Measurements from ENCODE around the gene FBLN1.
"Not testable (repeated sequence)": the region's sequence is repeated elsewhere in the genome, so short reads cannot be mapped to it uniquely, and the experiment has no call there.

Gene FBLN1

GRCh38 chr22:45612940-45613339 lies 110.3 kb downstream of the FBLN1 start:
- DNase-seq, result peak; percentile 25

- no peak for DNase-seq
Measured at GRCh38 chr22:45615364-45615763, 112.7 kb downstream of the FBLN1 start.

GRCh38 chr22:45616432-45616831 lies 113.7 kb downstream of the FBLN1 start:
- DNase-seq, result no peak

DNA sequence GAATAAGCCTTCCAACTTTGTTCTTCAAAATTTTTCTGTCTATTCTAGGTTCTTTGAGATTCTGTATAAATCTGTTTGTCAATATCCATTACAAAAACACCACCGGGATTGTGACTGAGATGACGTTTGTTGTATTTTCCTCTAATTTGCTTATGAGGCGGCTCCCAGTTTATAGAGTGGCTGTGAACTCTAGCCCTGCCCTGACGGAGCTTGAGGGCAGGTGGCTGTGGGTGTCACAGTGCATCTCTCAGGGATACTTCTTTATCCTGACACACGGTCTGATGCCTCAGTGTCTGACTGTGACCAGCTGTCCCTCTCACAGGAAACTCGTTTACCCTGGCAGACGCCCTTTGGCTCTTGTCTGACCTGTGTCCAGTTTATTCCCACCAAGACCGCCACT lies 115.3 kb downstream of the FBLN1 start:
- DNase-seq, result no peak

GRCh38 chr22:45620706-45621105 lies 118.0 kb downstream of the FBLN1 start:
- DNase-seq, result no peak

- no peak for DNase-seq
Measured at GRCh38 chr22:45621836-45622600, 119.3 kb downstream of the FBLN1 start.

DNA sequence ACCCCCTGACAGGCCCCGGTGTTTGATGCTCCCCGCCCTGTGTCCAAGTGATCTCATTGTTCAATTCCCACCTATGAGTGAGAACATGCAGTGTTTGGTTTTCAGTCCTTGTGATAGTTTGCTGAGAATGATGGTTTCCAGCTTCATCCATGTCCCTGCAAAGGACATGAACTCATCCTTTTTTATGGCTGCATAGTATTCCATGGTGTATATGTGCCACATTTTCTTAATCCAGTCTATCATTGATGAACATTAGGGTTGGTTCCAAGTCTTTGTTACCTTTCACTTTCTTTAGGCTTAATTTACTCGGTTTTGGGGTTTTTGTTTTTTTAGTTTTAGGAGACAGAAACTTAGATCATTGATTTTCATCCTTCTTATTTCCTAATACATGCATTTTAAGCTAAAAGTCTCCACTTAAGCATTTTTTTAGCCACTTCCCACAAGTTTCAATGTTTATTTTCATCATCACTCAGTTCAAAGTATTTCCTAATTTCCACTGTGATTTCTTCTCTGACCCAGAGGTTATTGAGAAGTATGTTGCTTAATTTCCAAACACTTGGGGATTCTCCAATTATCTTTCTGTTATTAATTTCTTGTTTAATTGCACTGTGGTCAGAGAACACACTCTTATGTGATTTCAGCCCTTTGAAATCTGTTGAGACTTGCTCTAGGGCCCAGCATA lies 120.9 kb downstream of the FBLN1 start:
- not testable (repeated sequence) for DNase-seq

DNA sequence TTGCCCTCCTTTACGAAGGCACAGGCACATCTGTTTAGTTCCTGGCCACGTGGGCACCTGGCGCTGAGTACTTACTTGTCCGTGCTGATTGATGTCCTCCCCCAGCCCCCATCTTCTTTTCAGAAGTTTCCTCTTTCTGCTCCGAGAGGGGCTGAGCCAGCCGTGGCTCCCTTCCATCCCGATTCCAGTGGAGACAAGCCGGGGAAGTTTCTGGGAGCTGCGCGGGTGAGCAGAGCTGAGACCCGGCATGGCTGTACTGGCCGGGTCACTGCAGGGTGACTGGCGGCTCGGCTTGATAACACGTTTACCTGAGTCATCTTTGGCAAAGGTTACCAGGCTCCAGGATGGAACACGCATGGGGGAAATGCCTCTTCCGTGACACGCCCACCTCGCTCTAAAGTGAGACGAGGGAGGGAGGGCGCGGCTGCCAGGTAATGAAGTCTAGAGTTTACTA lies 123.5 kb downstream of the FBLN1 start:
- DNase-seq, result no peak

DNA sequence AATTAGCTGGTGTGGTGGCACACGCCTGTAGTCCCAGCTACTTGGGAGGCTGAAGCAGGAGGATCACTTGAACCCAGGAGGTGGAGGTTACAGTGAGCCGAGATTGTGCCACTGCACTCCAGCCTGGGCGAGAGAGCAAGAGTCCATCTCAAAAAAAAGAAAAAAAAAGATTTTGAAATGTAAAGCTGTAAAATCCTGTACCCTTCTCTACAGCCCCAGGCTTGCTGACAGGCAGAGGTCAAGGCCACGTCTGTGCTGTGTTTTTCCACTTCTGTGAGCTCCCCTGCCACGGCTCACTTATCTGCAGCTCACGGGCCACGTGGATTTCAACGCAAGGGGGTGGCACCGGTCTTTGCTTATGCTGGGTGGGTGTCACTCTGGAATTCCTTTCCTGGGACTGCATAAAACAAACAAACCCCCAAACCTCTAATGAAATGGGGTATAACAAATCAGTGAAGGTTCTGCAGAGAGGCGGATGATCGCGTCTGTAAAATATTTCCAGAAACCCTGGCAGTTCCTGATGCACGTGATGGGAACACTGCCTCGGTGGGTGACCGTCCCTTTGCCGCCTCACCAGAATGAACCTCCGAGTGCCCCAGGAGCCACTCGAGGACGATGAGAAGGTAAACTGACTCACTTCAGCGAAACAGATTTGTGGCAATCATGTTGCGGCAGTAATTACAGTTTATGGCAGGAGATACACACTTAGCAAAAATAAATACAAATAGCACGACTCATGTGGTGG lies 125.0 kb downstream of the FBLN1 start:
- DNase-seq, result no peak

- DNase-seq, result no peak
Measured at GRCh38 chr22:45628515-45628914, 125.8 kb downstream of the FBLN1 start.

DNA sequence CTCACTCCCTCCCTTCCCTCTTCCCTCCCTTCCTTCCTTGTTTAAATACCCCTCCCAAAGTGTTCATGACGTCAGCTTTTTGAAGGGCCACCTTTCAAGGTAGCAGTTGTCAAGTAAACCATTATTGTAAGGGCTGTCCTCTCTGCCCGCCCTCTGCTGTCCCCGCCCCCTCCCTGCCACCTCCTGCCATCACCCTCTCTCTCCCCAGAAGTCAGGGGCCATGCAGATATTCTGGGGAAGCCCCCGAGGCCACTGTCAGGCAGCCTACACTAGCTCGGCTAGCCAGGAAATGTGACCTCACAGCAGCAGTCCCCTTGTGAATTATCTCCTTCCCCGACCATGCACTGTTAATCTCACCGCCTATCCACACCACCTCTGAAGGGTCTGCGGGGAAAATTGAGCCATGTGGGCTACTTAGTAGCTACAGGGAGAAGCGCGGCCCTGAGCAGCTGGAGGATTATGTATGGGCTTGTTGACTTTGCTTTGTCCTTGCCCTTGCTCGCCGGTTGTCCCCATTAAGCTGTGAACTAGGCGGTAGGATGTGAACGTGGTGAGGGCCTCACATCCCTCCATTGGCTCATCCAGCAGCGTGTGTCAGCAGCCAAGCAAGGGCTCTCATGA lies 126.9 kb downstream of the FBLN1 start:
- DNase-seq, result no peak

GRCh38 chr22:45630436-45630835 lies 127.8 kb downstream of the FBLN1 start:
- no peak for DNase-seq

GRCh38 chr22:45631140-45631840 lies 128.6 kb downstream of the FBLN1 start:
- no peak for DNase-seq

- DNase-seq, result no peak
Measured at GRCh38 chr22:45631841-45632238, 129.2 kb downstream of the FBLN1 start.

GRCh38 chr22:45632791-45633515 lies 130.3 kb downstream of the FBLN1 start:
- peak; percentile 15 for DNase-seq

DNA sequence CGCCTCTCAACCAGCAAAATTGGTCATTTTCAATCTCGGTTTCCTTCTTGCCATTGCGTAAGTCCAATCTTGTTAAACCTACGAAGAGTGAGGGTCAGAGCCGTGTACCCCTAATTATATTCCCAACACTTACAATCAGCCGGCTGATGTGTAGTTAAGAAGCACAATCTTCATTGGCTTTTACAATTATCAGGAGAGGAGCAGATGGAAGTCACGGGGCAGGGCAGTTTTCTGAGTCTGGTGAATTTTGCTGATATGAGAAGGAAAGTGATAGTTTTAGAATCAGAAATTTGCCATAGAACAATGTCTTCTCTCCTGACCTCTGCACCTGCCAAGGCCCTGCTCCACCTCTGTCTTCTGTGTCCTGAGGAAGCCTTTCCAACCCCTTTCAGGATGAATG lies 134.0 kb downstream of the FBLN1 start:
- no peak for DNase-seq

DNA sequence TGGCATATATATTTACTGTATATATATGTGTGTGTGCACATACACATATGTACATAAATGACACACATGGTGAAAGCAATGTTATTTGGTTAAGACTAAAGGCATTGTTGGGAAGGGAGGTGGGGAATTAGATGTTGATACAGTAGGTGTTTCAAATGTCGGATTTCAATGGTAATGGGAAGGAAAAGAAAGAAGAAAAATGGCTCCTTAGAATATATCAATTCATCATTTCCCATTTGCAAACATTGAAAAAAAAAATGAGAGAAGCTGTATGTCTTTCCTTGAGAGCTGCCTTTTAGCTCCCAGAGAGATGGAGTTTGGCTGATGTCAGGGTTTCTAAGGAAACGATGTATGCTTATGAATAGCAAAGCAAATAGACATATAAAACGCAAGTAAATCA lies 135.5 kb downstream of the FBLN1 start:
- no peak for DNase-seq

DNA sequence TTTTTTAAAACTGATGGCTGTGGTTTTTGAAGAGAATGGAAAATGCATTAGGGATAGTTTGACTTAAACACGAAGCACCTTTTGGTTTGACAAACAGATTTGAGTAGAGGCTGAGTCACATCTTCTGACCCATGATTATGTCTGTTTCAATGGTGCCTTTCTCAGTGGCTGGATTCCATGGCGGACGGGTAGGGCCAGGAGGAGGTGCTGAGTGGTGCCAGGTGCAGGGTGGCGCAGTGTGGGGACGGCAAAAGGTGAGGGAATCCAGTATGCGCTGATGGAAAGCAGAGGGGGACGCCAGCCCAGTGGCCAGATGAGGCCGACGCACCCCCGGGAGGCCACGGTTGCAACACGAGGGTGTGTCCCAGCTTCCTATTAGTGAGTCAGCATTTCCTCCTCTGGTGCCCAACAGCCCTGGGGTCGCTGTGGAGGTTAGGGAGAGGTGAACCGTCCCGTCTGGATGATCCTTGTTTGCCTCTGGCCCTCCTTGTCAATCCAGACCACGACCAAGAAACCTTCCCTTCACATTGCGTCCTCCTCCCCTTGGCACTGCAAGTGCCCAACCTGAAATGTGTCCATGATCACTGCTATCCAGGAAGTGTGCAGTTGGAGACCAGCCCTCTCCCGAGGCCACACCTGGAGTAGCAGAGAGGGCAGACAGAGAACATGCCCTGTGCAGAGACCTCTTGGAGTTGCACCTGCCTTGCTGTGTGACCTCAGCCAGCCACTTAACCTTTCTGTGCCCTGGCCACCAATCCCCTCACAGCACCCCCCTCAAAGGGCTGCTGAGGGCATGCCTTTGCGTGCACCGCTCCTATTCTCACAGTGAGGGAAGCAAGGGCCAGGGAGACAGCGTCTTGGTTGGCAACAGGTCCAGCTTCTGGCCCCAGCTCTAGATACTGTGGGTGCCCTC lies 136.4 kb downstream of the FBLN1 start:
- DNase-seq, result peak; percentile 19

DNA sequence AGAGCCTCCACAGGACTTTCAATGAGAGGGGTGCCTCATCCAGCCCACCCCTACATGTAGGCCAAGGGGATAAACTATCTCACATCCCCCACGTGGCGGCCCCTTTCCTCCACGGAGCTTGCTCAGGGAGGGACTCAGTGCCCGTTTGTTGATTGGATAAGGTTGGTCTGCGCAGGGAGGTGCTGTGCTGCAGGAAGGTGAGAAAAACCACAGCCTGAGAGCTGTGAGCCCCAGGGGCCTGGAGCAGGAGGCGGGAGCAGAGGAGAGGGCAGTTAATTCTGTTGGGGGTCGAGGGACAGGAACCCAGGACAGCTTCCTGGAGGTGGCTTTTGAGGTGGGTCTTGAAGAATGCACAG lies 137.0 kb downstream of the FBLN1 start:
- no peak for DNase-seq

- no peak for DNase-seq
Measured at GRCh38 chr22:45640291-45640940, 137.7 kb downstream of the FBLN1 start.
